Sigmoid colon (tissue), 7 donors: ENCODE results near the gene MADD. TPM values are rescaled to one million over a fixed set of nuclear protein-coding genes. Genes with fewer than 3 reads are reported as not detected.

Experiments used
- DNase-seq: peaks from one replicate; pipeline ENCODE4 v3.0.0-alpha.2; 2019
- H3K27ac ChIP-seq, 4 donors: fragments of 200-600 bp; sonication (generic); one replicate each; pipeline ENCODE4 v1.5.1; 2016 to 2019; ENCODE audit warnings: mild to moderate bottlenecking in 1 of 4
- H3K27me3 ChIP-seq, 3 donors: fragments of 200-600 bp; sonication (generic); one replicate each; pipeline ENCODE4 v1.5.1; 2019; ENCODE audit warnings: mild to moderate bottlenecking in 1 of 3
- H3K36me3 ChIP-seq, 4 donors: fragments of 200-600 bp; sonication (generic); one replicate each; pipeline ENCODE4 v1.5.1; 2016 to 2019
- H3K4me1 ChIP-seq, 4 donors: fragments of 200-600 bp; sonication (generic); one replicate each; pipeline ENCODE4 v1.5.1; 2017 to 2019
- H3K4me3 ChIP-seq, 4 donors: fragments of 200-600 bp; sonication (generic); one replicate each; pipeline ENCODE4 v1.5.1; 2017 to 2019; ENCODE audit warnings: mild to moderate bottlenecking in 2 of 4, moderate library complexity in 1 of 4
- H3K9me3 ChIP-seq, 4 donors: fragments of 200-600 bp in 3 of 4; sonication (generic) in 3 of 4; one replicate each; pipeline versions ENCODE4 v1.5.1 to v1.6.1; 2013 to 2019
- CTCF ChIP-seq, 4 experiments: fragments of 450-650 bp in 3 of 4; fragments of 200-600 bp in 1 of 4; IDR thresholded peaks; one replicate each; pipeline ENCODE4 v1.5.1; 2016 to 2019; ENCODE audit warnings: antibody characterized with exemption in 4 of 4, mild to moderate bottlenecking in 3 of 4, moderate library complexity in 2 of 4
- EP300 ChIP-seq, 4 donors: sonication (generic); formaldehyde crosslinking; IDR thresholded peaks; one replicate each; pipeline ENCODE4 v1.6.1; 2017; ENCODE audit warnings: antibody characterized with exemption in 4 of 4
- POLR2A ChIP-seq, 2 donors: fragments of 450-650 bp; IDR thresholded peaks; one replicate each; pipeline ENCODE4 v1.6.1; 2016; ENCODE audit warnings: antibody characterized with exemption in 2 of 2, mild to moderate bottlenecking in 2 of 2, moderate library complexity in 2 of 2
- POLR2AphosphoS5 ChIP-seq, 4 donors: sonication (generic); formaldehyde crosslinking; IDR thresholded peaks; one replicate each; pipeline ENCODE4 v1.6.1; 2017; ENCODE audit warnings: antibody characterized with exemption in 4 of 4
- WGBS, 2 donors: extraction: QIAGEN DNeasy Blood & Tissue Kit; methylation state at CpG; one replicate each; pipeline ENCODE4 v1.1.7; 2013; 5-methylcytosine and 5-hydroxymethylcytosine counted together
- intact Hi-C: fragments of 100-400 bp; cut with DNase I; formaldehyde crosslinking; loops from one replicate; pipeline ENCODE4 v1.15.1; 2023
- polyA plus RNA-seq, 3 donors: library from polyadenylated mRNA; stranded (reverse); fragments of 200-250 nt; gene quantifications; one replicate each; pipeline ENCODE4 v1.2.3, GENCODE V29; 2013
- total RNA-seq, 4 donors: library from RNA; depleted of rRNA; stranded (reverse); fragments of >200 nt; gene quantifications; one replicate each; pipeline ENCODE4 v1.1.0, GENCODE V29; 2016
- donor health status: healthy with polysubstance abuse.
- donor health status: Bipolar disorder and iron deficiency.
- donor health status: healthy.

The MADD gene
- total and polyA plus RNA-seq, 7 donors, result 18.6 to 55.7 (median 32.5) TPM

- intact Hi-C loops, result loop anchor here (2.0 to 5.0 kb wide), 2 partner anchors 94 to 137 kb away; partner anchors contain the start of genes ARFGAP2 and SLC39A13
- H3K4me3 ChIP-seq, result peak overlapping the region; percentile 77 to 94 (median 92)
- H3K4me1 ChIP-seq, result peaks cover 0 to 40% (median 38%) of the 10 kb centered on the region in 4 donors
- no peaks in the 10 kb centered on the region for H3K9me3 ChIP-seq
- WGBS, 2 donors, result 2 to 3% methylated on average over 34 of the region's 34 CpGs
- peaks cover 4 to 17% (median 13%) of the 10 kb centered on the region in 4 donors for H3K36me3 ChIP-seq
- TF ChIP-seq POLR2AphosphoS5 (IDR thresholded peaks at IDR 0.05) (peak in 2 of 4 donors; percentile 17 to 51), CTCF (IDR thresholded peaks at IDR 0.05) (no peak), EP300 (IDR thresholded peaks at IDR 0.05) (no peak), POLR2A (IDR thresholded peaks at IDR 0.05) (no peak)
- peak overlapping the region; percentile 95 to 98 (median 96) for H3K27ac ChIP-seq
- H3K27me3 ChIP-seq, result no peaks in the 10 kb centered on the region
- DNase-seq, result peak; percentile 74
Measured at GRCh38 chr11:47270331-47271271, 668 bp downstream of the MADD start.

GRCh38 chr11:47271328-47271727 is 1.4 kb downstream of the MADD start:
- H3K9me3 ChIP-seq, result no peaks in the 10 kb centered on the region
- no peak for DNase-seq
- WGBS, 2 donors, result 44 to 50% methylated on average over 4 of the region's 4 CpGs
- no peaks in the 10 kb centered on the region for H3K27me3 ChIP-seq
- H3K36me3 ChIP-seq, result peaks cover 11 to 24% (median 20%) of the 10 kb centered on the region in 4 donors
- no peak for TF ChIP-seq POLR2A (IDR thresholded peaks at IDR 0.05)
- TF ChIP-seq EP300 (IDR thresholded peaks at IDR 0.05), result no peak
- TF ChIP-seq POLR2AphosphoS5 (IDR thresholded peaks at IDR 0.05), result no peak
- no peak for TF ChIP-seq CTCF (IDR thresholded peaks at IDR 0.05)
- peak overlapping the region in 3 of 4 donors; percentile 77 to 94 (median 90) for H3K4me3 ChIP-seq
- peak overlapping the region; percentile 95 to 98 (median 96) for H3K27ac ChIP-seq
- intact Hi-C loops, result loop anchor here (2.0 to 5.0 kb wide), 2 partner anchors 95 to 136 kb away; partner anchors contain the start of genes ARFGAP2 and SLC39A13
- peaks cover 0 to 40% (median 38%) of the 10 kb centered on the region in 4 donors for H3K4me1 ChIP-seq

- Histone ChIP-seq H3K4me1 (peaks cover 0 to 40% (median 38%) of the 10 kb centered on the region in 4 donors), H3K27me3 (no peaks in the 10 kb centered on the region), H3K36me3 (peaks cover 17 to 32% (median 28%) of the 10 kb centered on the region in 4 donors), H3K27ac (peak overlapping the region; percentile 95 to 98 (median 96)), H3K4me3 (no peak overlapping the region), H3K9me3 (no peaks in the 10 kb centered on the region)
- 30 to 50% methylated on average over 11 of the region's 11 CpGs for WGBS, 2 donors
- TF ChIP-seq EP300 (IDR thresholded peaks at IDR 0.05) (no peak), CTCF (IDR thresholded peaks at IDR 0.05) (no peak), POLR2AphosphoS5 (IDR thresholded peaks at IDR 0.05) (no peak), POLR2A (IDR thresholded peaks at IDR 0.05) (no peak)
- intact Hi-C loops, result loop anchor here (2.0 to 5.0 kb wide), 2 partner anchors 95 to 135 kb away; partner anchors contain the start of genes ARFGAP2 and SLC39A13
- no peak for DNase-seq
Measured at GRCh38 chr11:47271961-47272661, 2.2 kb downstream of the MADD start.

DNA sequence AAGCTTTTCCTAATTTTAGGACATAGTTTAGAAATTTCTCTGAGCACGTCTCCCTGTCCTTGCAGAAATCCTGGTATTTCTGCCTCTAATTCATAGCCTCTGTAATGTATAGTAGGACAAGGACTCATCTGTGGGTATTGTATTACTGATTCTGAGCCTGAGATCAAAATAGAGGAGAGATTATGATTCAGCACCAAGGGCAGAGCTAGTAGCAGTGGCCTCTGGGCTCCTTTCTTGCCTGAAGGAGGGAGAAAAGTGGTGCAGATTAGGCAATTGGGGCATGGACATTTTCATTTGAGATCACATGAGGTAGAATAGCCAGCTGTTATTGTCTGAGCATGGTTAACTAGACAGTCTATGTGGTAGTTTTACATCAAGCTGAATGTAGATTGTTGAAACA is 2.8 kb downstream of the MADD start:
- WGBS, 2 donors, result 0% methylated on average over 1 of the region's 1 CpG
- no peaks in the 10 kb centered on the region for H3K27me3 ChIP-seq
- H3K36me3 ChIP-seq, result peaks cover 18 to 38% (median 34%) of the 10 kb centered on the region in 4 donors
- H3K27ac ChIP-seq, result peak overlapping the region in 1 of 4 donors; percentile 95
- DNase-seq, result no peak
- peaks cover 0 to 40% (median 38%) of the 10 kb centered on the region in 4 donors for H3K4me1 ChIP-seq
- H3K9me3 ChIP-seq, result no peaks in the 10 kb centered on the region
- H3K4me3 ChIP-seq, result no peak overlapping the region
- intact Hi-C loops, result loop anchor here (5.0 kb wide), 1 partner anchor 135 kb away; the partner anchor contains the start of gene SLC39A13
- TF ChIP-seq CTCF (IDR thresholded peaks at IDR 0.05) (no peak), POLR2AphosphoS5 (IDR thresholded peaks at IDR 0.05) (no peak), POLR2A (IDR thresholded peaks at IDR 0.05) (no peak), EP300 (IDR thresholded peaks at IDR 0.05) (no peak)
